Keratinocyte (primary cell): Measurements from ENCODE around the gene RAB4A.

ENCODE experiments used
- EZH2 ChIP-seq: IDR thresholded peaks from one replicate; pipeline ENCODE4 v1.6.1; 2012; ENCODE audit warnings: inconsistent platforms, mild to moderate bottlenecking, low read length, moderate library complexity
- TF ChIP-seq, protein P1 (sequence below), 3 experiments: IDR thresholded peaks in 1 of 3; conservative IDR thresholded peaks in 1 of 3; optimal IDR thresholded peaks in 1 of 3; 2 replicates in 2 of 3; 3 replicates in 1 of 3; pipeline versions ENCODE3 to v1.5.1; 2011; ENCODE audit warnings: low read length in 3 of 3, mild to moderate bottlenecking in 3 of 3, moderate library complexity in 2 of 3, control low read depth in 1 of 3, inconsistent platforms in 1 of 3; ENCODE audit not compliant: insufficient read depth in 2 of 3; ENCODE audit errors: extremely low read depth in 1 of 3

DNA sequence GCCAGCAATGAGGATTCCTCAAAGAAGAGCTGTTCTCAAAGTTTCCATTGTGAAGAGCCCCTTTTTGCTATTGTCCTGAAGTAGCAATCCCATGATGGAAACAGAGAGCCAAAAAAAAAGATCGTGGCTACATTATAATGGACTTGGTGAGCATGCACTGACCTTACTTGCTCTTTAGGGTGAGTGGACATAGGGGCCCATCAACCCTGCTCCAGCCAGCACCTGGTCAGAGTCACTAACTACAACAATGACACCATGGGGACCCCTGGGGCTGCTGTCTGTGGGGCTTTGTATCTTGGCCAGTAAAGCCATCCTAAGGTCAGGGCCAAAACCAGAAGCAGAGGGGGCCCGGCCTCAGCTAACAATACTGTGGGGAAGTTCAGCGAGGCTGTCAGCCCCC lies 30.4 kb upstream of the RAB4A start:
- TF ChIP-seq, protein P1, sequence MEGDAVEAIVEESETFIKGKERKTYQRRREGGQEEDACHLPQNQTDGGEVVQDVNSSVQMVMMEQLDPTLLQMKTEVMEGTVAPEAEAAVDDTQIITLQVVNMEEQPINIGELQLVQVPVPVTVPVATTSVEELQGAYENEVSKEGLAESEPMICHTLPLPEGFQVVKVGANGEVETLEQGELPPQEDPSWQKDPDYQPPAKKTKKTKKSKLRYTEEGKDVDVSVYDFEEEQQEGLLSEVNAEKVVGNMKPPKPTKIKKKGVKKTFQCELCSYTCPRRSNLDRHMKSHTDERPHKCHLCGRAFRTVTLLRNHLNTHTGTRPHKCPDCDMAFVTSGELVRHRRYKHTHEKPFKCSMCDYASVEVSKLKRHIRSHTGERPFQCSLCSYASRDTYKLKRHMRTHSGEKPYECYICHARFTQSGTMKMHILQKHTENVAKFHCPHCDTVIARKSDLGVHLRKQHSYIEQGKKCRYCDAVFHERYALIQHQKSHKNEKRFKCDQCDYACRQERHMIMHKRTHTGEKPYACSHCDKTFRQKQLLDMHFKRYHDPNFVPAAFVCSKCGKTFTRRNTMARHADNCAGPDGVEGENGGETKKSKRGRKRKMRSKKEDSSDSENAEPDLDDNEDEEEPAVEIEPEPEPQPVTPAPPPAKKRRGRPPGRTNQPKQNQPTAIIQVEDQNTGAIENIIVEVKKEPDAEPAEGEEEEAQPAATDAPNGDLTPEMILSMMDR (optimal IDR thresholded peaks at IDR 0.05 in 1 of 3, IDR thresholded peaks at IDR 0.05 in 1 of 3, conservative IDR thresholded peaks at IDR 0.05 in 1 of 3; ENCODE audit: extremely low read depth in 1 of 3, insufficient read depth in 2 of 3, low read length in 3 of 3), result no peak
- TF ChIP-seq EZH2, result no peak
